ENCODE measurements around the gene NDUFS1. TPM values are rescaled to one million over a fixed set of nuclear protein-coding genes. Genes with fewer than 3 reads are reported as not detected.

Gene NDUFS1
- total and polyA plus RNA-seq, 2 of the 4 experiments (the other 2 are of a cell fraction), result 72.1 to 118 TPM

GRCh38 chr2:206204710-206205109 is 45.5 kb upstream of the NDUFS1 start:
- Histone ChIP-seq H2BK15ac (ENCODE audit: low read depth, low read length) (no peak overlapping the region), H3K4ac (ENCODE audit: low read depth, low read length) (no peak overlapping the region), H4K20me1 (ENCODE audit: insufficient read depth, low read length) (no peaks in the 10 kb centered on the region), H2BK20ac (ENCODE audit: low read depth, low read length) (no peak overlapping the region), H3K4me3 (ENCODE audit: insufficient read depth, low read depth, low read length) (no peak overlapping the region), H2BK5ac (ENCODE audit: low read depth, low read length, poor library complexity, severe bottlenecking) (no peak overlapping the region), H3K4me1 (ENCODE audit: control insufficient read depth, insufficient read depth, low read length) (no peaks in the 10 kb centered on the region), H3K9me3 (ENCODE audit: control insufficient read depth, insufficient read depth, low read length) (no peaks in the 10 kb centered on the region), H3K23ac (ENCODE audit: low read depth, low read length) (no peak overlapping the region), H3K18ac (ENCODE audit: low read depth, low read length) (no peak overlapping the region), H3K14ac (replicated peaks; ENCODE audit: low read depth, low read length) (no peak overlapping the region), H2AK5ac (ENCODE audit: low read depth, low read length) (no peak overlapping the region), H3K36me3 (ENCODE audit: control insufficient read depth, insufficient read depth, low read length) (no peaks in the 10 kb centered on the region), H3K9ac (ENCODE audit: low read depth, low read length) (no peak overlapping the region), H3K4me2 (ENCODE audit: low read depth, low read length) (no peak overlapping the region), H2BK120ac (ENCODE audit: low read depth, low read length) (no peak overlapping the region), H2AFZ (replicated peaks; ENCODE audit: low read length, poor library complexity) (no peak overlapping the region), H3K9me1 (ENCODE audit: insufficient read depth, low read length) (no peaks in the 10 kb centered on the region), H2AK9ac (replicated peaks; ENCODE audit: low read depth, low read length, poor library complexity) (no peak overlapping the region), H3K27me3 (ENCODE audit: control insufficient read depth, insufficient read depth, low read length) (no peaks in the 10 kb centered on the region; the same call in none of the 2 replicates), H3K27ac (ENCODE audit: insufficient read depth, low read length) (no peak overlapping the region), H4K91ac (ENCODE audit: insufficient read depth, low read depth, low read length) (no peak overlapping the region), H4K5ac (ENCODE audit: low read depth, low read length) (no peak overlapping the region), H3K56ac (ENCODE audit: extremely low read depth, insufficient read depth, low read length) (no peak overlapping the region), H3K79me1 (ENCODE audit: low read depth in 1 of 2, low read length in 2 of 2) (no peaks in the 10 kb centered on the region), H4K8ac (ENCODE audit: low read depth in 2 of 2, low read length in 2 of 2) (no peak overlapping the region)
- intact Hi-C loops (cut with micrococcal nuclease), result no loop called here
- ATAC-seq (ENCODE audit: low read depth) (no peak), DNase-seq (no peak)
- in situ Hi-C loops (cut with MboI; ENCODE audit: low sequenced_read_pairs), result no loop called here
- WGBS, 2 experiments (ENCODE audit: extremely low coverage in 2 of 2, insufficient read length in 1 of 2), result 86% methylated on average over 2 of the region's 3 CpGs; no CpG with 5 or more reads in 1 of the 2 experiments
- ChIA-PET CTCF (no interaction called here), POLR2A (ENCODE audit: unreplicated experiment) (interaction anchor here (0.5 kb wide), 1 partner anchor 71 kb away, joined by 6 read pairs; no protein-coding TSS in a partner anchor)
- BruUV-seq (replicated peaks), result no TSS peak
- dilution Hi-C loops (cut with HindIII; ENCODE audit: low sequenced_read_pairs, unreplicated experiment), result no loop called here
- TF ChIP-seq CHD1 (IDR thresholded peaks at IDR 0.05; ENCODE audit: low read depth, low read length), result no peak
- TF ChIP-seq MAFK (IDR thresholded peaks at IDR 0.05; ENCODE audit: low read depth, low read length), result no peak
- no peak for TF ChIP-seq NFE2L2 (IDR thresholded peaks at IDR 0.05; ENCODE audit: low read depth, low read length)
- TF ChIP-seq RCOR1 (IDR thresholded peaks at IDR 0.05; ENCODE audit: insufficient replicate concordance, low read length), result no peak
- TF ChIP-seq MXI1 (IDR thresholded peaks at IDR 0.05; ENCODE audit: borderline replicate concordance, low read depth, low read length), result no peak
- no peak for TF ChIP-seq RFX5 (IDR thresholded peaks at IDR 0.05; ENCODE audit: low read depth, low read length)
- no peak for TF ChIP-seq MAZ (IDR thresholded peaks at IDR 0.05; ENCODE audit: borderline replicate concordance, low read depth, low read length)
- TF ChIP-seq CTCF (conservative IDR thresholded peaks at IDR 0.05; ENCODE audit: low read depth, low read length), result no peak
- no peak for TF ChIP-seq ELK1 (IDR thresholded peaks at IDR 0.05; ENCODE audit: borderline replicate concordance, low read depth, low read length)
- no peak for TF ChIP-seq SMC3 (IDR thresholded peaks at IDR 0.05; ENCODE audit: low read depth, low read length)
- TF ChIP-seq RAD21 (IDR thresholded peaks at IDR 0.05; ENCODE audit: low read length), result no peak
- TF ChIP-seq CEBPB (IDR thresholded peaks at IDR 0.05; ENCODE audit: low read depth, low read length), result no peak
- no peak for TF ChIP-seq USF2 (IDR thresholded peaks at IDR 0.05; ENCODE audit: low read depth, low read length)
- no peak for TF ChIP-seq POLR2A (IDR thresholded peaks at IDR 0.05; ENCODE audit: low read depth, low read length)
- TF ChIP-seq FOS (IDR thresholded peaks at IDR 0.05; ENCODE audit: low read depth, low read length), result no peak

Data from IMR-90 (cell line).